Neural cell (in vitro differentiated cells): ENCODE results near the gene MED23.

ENCODE experiments used
- EZH2 ChIP-seq: fragments of 200-600, 300-800 bp; shearing (Covaris generic), sonication (generic); IDR thresholded peaks from 2 replicates; pipeline ENCODE4 v1.6.1; 2014; ENCODE audit warnings: antibody characterized with exemption, low read length, borderline replicate concordance, mild to moderate bottlenecking; ENCODE audit not compliant: insufficient read depth, poor library complexity, severe bottlenecking
- POLR2AphosphoS5 ChIP-seq: IDR thresholded peaks from 2 replicates; pipeline ENCODE4 v1.6.1; 2012
- SMC3 ChIP-seq: fragments of 450-650 bp; conservative IDR thresholded peaks from 2 replicates; pipeline ENCODE4 v1.6.1; 2014; ENCODE audit warnings: antibody characterized with exemption, mild to moderate bottlenecking, moderate library complexity; ENCODE audit not compliant: poor library complexity
- TAF1 ChIP-seq: IDR thresholded peaks from 2 replicates; pipeline ENCODE4 v1.6.1; 2012; ENCODE audit warnings: low read depth
- TF ChIP-seq, protein P1 (sequence below): fragments of 450-650 bp; IDR thresholded peaks from 2 replicates; pipeline ENCODE4 v1.5.1; 2014; ENCODE audit warnings: antibody characterized with exemption, mild to moderate bottlenecking, moderate library complexity; ENCODE audit not compliant: poor library complexity, severe bottlenecking

DNA sequence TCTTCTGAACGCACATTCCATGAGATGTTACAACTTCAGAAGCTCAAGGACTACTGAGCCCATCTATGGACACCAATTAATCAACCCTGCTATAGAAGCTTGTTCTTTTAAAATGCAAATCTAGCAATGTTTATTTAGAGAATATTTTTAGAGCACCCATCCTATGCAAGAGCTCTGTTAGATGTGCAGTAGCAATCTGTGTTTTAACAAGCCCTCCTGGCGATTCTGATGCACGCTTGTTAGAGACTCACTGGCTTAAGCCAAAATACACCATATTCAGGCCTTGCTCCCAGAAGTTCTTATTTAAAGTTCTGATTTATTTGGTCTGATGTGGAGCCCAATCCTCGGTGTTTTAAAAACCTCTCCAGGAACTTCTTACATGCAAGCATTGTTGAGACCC lies 76.1 kb downstream of the MED23 start:
- TF ChIP-seq, protein P1, sequence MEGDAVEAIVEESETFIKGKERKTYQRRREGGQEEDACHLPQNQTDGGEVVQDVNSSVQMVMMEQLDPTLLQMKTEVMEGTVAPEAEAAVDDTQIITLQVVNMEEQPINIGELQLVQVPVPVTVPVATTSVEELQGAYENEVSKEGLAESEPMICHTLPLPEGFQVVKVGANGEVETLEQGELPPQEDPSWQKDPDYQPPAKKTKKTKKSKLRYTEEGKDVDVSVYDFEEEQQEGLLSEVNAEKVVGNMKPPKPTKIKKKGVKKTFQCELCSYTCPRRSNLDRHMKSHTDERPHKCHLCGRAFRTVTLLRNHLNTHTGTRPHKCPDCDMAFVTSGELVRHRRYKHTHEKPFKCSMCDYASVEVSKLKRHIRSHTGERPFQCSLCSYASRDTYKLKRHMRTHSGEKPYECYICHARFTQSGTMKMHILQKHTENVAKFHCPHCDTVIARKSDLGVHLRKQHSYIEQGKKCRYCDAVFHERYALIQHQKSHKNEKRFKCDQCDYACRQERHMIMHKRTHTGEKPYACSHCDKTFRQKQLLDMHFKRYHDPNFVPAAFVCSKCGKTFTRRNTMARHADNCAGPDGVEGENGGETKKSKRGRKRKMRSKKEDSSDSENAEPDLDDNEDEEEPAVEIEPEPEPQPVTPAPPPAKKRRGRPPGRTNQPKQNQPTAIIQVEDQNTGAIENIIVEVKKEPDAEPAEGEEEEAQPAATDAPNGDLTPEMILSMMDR = no peak
- TF ChIP-seq SMC3 (no peak), EZH2 (no peak), TAF1 (no peak), POLR2AphosphoS5 (no peak)
